ENCODE data around the gene LRIT2.

The LRIT2 gene

GRCh38 chr10:84191106-84191505 lies 34.2 kb downstream of the LRIT2 start (continued):
- TF ChIP-seq ZNF660 (tag by site-specific recombination; IDR thresholded peaks at IDR 0.05) (no peak), ZBTB10 (tag by site-specific recombination; IDR thresholded peaks at IDR 0.05) (no peak), TCF7L2 (IDR thresholded peaks at IDR 0.05; ENCODE audit: borderline replicate concordance, low read depth, low read length) (no peak), ZNF311 (tag by site-specific recombination; IDR thresholded peaks at IDR 0.05; ENCODE audit: borderline replicate concordance) (no peak), ZSCAN4 (tag by site-specific recombination; IDR thresholded peaks at IDR 0.05) (no peak), ZNF24 (tag by site-specific recombination; IDR thresholded peaks at IDR 0.05) (no peak), BCL6B (tag by site-specific recombination; IDR thresholded peaks at IDR 0.05) (no peak)

GRCh38 chr10:84190621-84191020 lies 34.7 kb downstream of the LRIT2 start:
- H3K4me1 ChIP-seq (ENCODE audit: control insufficient read depth, insufficient read depth, low read length), result peaks cover 3% of the 10 kb centered on the region
- POLR2A ChIA-PET, result no interaction called here
- CTCF ChIA-PET, result interaction anchor here (1.8 kb wide), 1 partner anchor 13 kb away, joined by 5 read pairs; no protein-coding TSS in a partner anchor
- H3K36me3 ChIP-seq (ENCODE audit: control insufficient read depth in 2 of 2, insufficient read depth in 1 of 2, low read length in 2 of 2), result no peaks in the 10 kb centered on the region
- no peak overlapping the region for H3K4me3 ChIP-seq (ENCODE audit: low read depth, low read length)
- H3K9me3 ChIP-seq (ENCODE audit: control insufficient read depth, insufficient read depth, low read depth, low read length), result no peaks in the 10 kb centered on the region
- no peak overlapping the region for H3K27ac ChIP-seq (ENCODE audit: extremely low read depth, low read depth, low read length)
- TF ChIP-seq ZNF560 (tag by site-specific recombination; IDR thresholded peaks at IDR 0.05; ENCODE audit: borderline replicate concordance) (no peak), HOXA7 (CRISPR knock-in tag; IDR thresholded peaks at IDR 0.05; ENCODE audit: borderline replicate concordance) (no peak), ZNF521 (tag by site-specific recombination; IDR thresholded peaks at IDR 0.05) (no peak), ZNF292 (tag by site-specific recombination; IDR thresholded peaks at IDR 0.05; ENCODE audit: borderline replicate concordance, low read depth) (no peak), SP3 (tag by site-specific recombination; IDR thresholded peaks at IDR 0.05) (no peak), TRIM28 (IDR thresholded peaks at IDR 0.05; ENCODE audit: borderline replicate concordance, low read length) (no peak), SP7 (tag by site-specific recombination; IDR thresholded peaks at IDR 0.05) (no peak), ZNF571 (tag by site-specific recombination; IDR thresholded peaks at IDR 0.05) (no peak), ZNF239 (tag by site-specific recombination; IDR thresholded peaks at IDR 0.05) (no peak), ZNF449 (tag by site-specific recombination; IDR thresholded peaks at IDR 0.05) (no peak), ZNF513 (tag by site-specific recombination; IDR thresholded peaks at IDR 0.05) (no peak), ZNF248 (tag by site-specific recombination; IDR thresholded peaks at IDR 0.05) (no peak), ZNF132 (tag by site-specific recombination; IDR thresholded peaks at IDR 0.05; ENCODE audit: borderline replicate concordance) (no peak), ZEB2 (tag by site-specific recombination; IDR thresholded peaks at IDR 0.05) (no peak), ZNF16 (tag by site-specific recombination; IDR thresholded peaks at IDR 0.05; ENCODE audit: low read depth) (no peak), ZNF302 (tag by site-specific recombination; IDR thresholded peaks at IDR 0.05; ENCODE audit: low read depth) (no peak), ZNF112 (tag by site-specific recombination; IDR thresholded peaks at IDR 0.05) (no peak), ZNF629 (tag by site-specific recombination; IDR thresholded peaks at IDR 0.05) (no peak)
